Iris pigment epithelial cell (primary cell): ENCODE measurements around the gene L1CAM.

Experiments used
- DNase-seq: peaks from one replicate; pipeline ENCODE4 v3.0.0-alpha.2; 2011; ENCODE audit warnings: low read depth

L1CAM gene

GRCh38 chrX:153922932-153923857 lies 37.2 kb upstream of the L1CAM start:
- peak; percentile 57 for DNase-seq

DNA sequence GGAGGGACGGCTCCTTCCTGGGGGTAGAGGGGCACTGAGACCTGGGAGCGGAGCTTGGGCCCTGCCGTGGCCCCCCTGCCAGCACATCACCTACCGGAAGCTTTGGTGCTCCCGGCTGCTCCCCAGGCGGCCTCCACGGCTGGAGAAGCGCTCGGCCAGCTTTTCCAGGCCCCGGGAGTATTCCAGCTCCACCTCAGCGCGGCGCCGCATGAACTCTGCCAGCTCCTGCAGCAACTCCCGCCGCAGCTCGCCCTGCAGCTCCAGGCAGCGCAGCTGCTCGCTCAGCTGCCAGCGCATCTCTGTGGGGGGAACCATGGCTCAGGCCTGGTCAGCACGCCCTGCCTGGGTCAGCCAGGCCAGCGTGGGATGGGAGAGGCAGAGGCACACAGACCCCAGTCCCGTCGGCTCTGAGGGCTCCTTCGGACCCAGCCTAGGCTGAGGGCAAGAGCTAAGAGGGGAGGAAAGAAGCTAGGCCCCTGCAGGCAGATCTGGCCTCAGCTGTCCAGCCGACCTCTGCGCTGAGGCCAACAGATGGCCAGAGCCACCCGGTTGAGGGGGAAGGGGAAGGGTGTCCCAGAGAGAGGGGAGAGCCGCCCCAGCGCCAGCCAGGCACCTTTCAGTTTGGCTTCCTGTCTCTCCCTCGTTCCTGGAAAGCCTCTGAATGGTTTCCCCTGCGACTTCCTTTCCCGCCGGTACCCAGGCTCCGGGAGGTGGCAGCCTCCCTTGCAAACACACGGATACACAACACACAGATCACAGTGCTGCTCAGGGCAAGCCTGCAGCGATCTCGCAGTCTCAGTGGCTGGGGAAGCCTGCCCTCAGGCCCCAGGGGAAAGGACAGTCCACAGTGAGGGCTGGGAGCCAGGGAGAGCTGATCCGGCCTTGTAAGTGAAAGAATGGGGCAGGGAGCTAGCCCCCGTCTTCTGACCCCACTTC lies 35.8 kb upstream of the L1CAM start:
- no peak for DNase-seq

DNA sequence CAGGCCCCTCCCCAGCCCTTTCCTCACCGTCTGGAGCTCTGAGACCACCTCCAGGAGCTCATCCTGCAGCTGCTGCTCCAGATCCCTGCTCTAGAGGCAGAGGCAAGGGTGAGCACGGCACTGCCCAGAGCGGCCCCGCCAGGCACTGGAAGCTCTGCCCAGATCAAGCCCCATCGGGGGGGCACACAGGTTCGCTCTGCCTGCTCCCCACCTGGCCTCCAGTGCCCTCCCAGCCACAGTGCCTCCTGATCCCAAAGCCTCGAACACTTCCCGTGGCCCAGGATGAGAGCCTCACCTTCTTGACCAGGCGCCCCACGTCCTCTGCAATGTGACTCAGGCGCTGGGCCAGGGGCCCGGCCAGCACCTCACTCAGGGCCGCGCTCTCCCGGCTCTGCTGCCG lies 35.1 kb upstream of the L1CAM start:
- no peak for DNase-seq

DNA sequence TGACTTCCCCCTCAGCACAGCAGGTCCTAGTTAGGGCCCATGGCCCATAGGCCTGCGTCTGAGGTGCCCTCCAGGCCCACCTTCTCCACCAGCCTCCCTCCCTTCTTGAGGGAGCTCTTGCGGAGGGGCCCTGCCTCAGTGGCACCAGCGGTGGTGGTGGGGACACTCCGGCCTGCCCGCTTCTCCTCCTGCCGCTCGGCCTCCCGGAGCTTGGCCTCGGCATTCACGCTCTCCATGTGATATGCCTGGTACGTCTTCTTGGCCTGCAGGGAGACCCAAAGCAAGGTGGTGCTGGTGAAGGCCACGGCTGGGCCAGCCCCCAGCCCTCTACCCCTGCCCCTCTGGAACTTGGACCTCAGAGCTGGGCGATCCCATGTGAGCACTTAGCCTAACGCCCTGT lies 34.6 kb upstream of the L1CAM start:
- DNase-seq = no peak

DNA sequence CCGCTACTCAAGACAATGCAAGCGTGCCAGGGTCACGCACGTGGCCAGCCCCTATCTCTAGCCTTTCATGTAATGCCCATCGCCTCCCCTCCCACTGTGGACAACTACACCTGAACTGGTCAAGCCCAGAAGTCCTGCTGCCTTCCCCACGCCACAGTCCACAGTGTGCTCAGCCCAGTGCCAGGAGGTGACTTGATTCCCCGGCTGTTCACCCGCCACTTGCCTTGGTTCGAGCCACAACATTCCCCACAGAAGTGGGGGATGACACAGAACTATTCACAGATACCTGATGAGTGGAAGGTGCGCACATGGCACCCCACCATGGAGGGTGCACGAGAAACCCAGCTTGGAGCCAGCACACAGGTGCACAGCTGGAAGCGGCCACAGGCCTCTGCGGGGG lies 33.3 kb upstream of the L1CAM start:
- DNase-seq = no peak

DNA sequence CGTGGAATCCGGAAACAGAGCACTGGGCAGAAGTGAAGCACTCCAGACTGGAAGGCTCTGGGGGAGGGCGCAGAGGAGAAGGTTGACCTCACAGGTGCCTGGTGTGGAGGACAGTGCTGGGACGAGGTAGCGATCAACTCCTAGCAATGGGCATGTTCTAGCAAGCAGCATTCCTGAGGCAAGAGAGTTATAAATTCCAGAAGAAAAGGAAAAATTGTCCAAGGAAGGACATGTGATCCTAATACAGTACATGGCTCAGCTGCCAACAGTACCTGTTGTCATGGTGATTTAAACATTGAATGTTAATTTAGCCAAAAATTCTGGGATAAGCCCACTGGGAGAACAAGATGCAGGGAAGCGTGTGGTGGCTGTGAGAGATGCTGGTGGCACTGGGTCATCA lies 31.9 kb upstream of the L1CAM start:
- DNase-seq = no peak

- no peak for DNase-seq
Measured at GRCh38 chrX:153913701-153914100, 27.7 kb upstream of the L1CAM start.

GRCh38 chrX:153913211-153913610 lies 27.2 kb upstream of the L1CAM start:
- no peak for DNase-seq

GRCh38 chrX:153911798-153912197 lies 25.8 kb upstream of the L1CAM start:
- no peak for DNase-seq

- DNase-seq = no peak
Measured at GRCh38 chrX:153910446-153910845, 24.5 kb upstream of the L1CAM start.

DNA sequence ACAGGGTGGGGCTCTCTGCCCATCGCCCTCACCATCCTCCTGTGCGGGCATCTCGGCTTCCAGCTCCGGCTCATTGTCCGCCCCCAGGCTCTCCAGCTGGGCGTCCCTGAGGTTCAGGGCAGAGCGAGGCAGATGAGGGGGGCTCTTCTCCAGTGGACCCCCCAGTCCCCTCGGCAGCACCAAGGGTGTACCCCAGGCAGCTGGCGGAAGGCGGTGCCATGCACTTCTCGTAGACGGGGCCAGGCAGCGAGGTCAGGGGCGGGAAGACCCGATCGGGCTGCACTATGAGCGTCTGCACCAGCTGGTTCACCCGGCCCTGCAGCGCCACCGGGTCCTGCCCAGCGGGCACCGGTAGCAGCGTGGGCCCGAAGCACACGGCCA lies 24.0 kb upstream of the L1CAM start:
- DNase-seq = no peak

GRCh38 chrX:153909024-153909979 lies 23.3 kb upstream of the L1CAM start:
- no peak for DNase-seq

GRCh38 chrX:153908219-153908860 lies 22.4 kb upstream of the L1CAM start:
- DNase-seq = no peak

- no peak for DNase-seq
Measured at GRCh38 chrX:153907456-153907855, 21.5 kb upstream of the L1CAM start.

GRCh38 chrX:153906126-153906917 lies 20.3 kb upstream of the L1CAM start:
- DNase-seq = no peak

DNA sequence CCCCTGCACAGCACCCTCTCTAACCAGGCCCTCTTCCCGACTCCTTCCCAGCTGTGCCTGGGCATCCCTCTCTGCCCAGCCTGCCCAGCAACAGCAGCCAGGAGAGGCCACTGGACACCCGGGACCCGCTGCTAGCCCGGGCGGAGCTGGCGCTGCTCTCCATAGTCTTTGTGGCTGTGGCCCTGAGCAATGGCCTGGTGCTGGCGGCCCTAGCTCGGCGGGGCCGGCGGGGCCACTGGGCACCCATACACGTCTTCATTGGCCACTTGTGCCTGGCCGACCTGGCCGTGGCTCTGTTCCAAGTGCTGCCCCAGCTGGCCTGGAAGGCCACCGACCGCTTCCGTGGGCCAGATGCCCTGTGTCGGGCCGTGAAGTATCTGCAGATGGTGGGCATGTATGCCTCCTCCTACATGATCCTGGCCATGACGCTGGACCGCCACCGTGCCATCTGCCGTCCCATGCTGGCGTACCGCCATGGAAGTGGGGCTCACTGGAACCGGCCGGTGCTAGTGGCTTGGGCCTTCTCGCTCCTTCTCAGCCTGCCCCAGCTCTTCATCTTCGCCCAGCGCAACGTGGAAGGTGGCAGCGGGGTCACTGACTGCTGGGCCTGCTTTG lies 19.6 kb upstream of the L1CAM start:
- no peak for DNase-seq

GRCh38 chrX:153903991-153904957 lies 18.3 kb upstream of the L1CAM start, which contains the start of gene AVPR2:
AVPR2 (plus strand) TSS chrX:153904673; CDS start chrX:153905146, 473 bp downstream.
- DNase-seq = no peak

DNA sequence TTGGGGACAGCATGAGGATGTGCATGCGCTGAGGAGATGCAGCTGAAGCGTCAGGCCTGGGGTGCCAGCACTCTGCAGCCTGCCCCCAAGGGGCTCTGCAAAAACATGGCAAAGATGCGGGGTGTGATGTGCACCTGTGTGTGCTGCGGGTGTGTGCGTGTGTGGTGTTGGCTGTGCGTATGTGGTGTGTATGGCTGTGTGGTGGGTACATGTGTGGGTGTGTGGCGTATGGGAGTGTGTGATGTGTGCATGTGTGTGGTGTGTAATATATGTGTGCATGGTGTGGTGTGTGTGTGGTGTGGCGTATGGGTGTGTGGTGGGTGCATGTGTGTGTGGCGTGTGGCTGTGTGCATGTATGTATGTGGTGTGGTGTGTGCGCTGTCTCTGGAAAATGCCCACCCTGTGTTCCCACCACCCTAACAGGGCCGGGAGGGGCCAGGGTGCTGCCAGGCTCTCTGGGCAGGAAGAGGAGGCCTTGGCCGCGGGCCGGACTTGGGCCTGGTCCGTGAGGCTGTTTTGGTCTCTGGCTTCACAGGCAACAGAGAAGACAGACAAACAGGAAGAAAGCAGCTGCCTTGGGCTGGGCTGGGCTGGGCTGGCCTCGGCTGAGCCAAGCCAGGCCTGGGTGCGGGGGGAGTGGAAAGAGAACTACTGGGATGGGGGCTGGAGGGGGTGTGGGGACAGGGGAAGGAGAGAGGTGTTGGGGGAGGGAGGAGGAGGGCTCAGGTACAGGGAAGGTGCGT lies 17.4 kb upstream of the L1CAM start:
- no peak for DNase-seq
